GM12872 (cell line): ENCODE results near the gene SRM.

ENCODE experiments used
- CTCF ChIP-seq: IDR thresholded peaks from 3 replicates; pipeline ENCODE4 v1.5.1; 2011; ENCODE audit warnings: low read depth, mild to moderate bottlenecking, low read length, moderate library complexity; ENCODE audit not compliant: insufficient read depth

Gene SRM

GRCh38 chr1:11024874-11025203, 35.0 kb downstream of the SRM start:
- no peak for TF ChIP-seq CTCF

- no peak for TF ChIP-seq CTCF
Observed at GRCh38 chr1:11024154-11024873, 35.5 kb downstream of the SRM start.

GRCh38 chr1:11023201-11023600, 36.6 kb downstream of the SRM start:
- no peak for TF ChIP-seq CTCF

GRCh38 chr1:11019971-11020370, 39.8 kb downstream of the SRM start:
- no peak for TF ChIP-seq CTCF

- TF ChIP-seq CTCF: no peak
Observed at GRCh38 chr1:11013160-11013531, 46.7 kb downstream of the SRM start.

GRCh38 chr1:11012260-11013159, 47.3 kb downstream of the SRM start, which contains the start of gene TARDBP:
Gene TARDBP (plus strand): TSS chr1:11012654. CDS start chr1:11013728, 1,074 bp downstream.
- TF ChIP-seq CTCF: no peak
